Activated T-cell treated with anti-CD3 and anti-CD28 coated beads, Interleukin-2, amount 50 U/mL, for 1 hour (primary cell): ENCODE data around the gene VEZF1.
"Not testable (repeated sequence)": the region's sequence is repeated elsewhere in the genome, so short reads cannot be mapped to it uniquely, and the experiment has no call there.

Source experiments
- DNase-seq: peaks from one replicate; pipeline ENCODE4 v3.0.0-alpha.2; 2020

The VEZF1 gene

DNA sequence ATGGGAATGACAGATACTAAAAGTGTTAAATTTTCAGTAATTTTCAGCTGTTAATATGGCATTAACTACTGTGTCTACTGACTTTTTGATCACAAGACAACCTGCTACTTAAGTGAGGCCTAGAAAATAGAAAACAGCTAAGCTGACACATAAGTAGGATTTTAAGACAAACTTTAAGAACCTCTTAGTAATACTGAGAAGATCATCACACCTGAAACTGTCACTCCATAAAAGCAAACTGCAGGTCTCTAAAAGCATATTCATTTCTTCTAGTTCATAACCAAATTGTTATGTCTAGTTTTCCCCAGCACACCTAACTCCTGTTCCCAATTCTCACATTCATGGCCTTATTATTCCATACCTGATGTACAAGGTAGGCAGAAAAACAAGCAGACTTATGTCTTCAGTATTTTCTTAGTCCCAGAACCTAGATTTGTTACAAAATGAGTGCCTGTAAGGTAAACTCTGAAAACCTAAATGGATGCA, 11.0 kb upstream of the VEZF1 start:
- DNase-seq, result no peak

DNA sequence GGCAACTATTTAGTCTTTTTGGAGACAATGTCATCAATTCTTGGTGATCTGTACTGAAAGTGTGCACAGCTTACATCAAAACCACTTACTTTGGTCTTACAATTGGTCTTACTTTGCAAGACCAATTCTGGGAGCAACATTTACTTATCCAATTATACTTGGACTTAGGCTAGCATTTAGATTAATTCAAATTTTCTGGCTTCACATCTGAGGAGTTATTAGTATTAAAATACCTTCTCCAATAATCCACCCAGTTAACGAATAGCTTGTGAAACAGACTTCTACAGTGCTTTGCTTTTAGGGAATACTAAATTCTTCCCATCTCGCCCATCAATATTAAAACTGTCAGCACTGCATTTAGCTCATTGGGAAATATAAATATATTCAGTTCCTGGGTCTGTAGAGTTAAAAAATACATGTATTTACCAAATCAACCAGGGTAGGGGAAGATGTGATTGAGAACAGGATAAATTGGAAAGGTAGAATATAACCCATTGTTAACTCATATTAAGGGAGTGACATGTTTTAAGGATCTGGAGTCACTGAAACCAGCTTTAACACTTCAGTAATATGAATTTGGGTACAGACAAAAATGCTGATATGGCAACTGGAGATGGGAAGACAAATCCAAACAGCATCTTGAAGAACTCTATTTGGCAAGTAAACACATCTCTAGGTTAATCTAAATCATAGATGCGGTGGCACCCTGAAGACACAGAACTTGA, 9.2 kb upstream of the VEZF1 start:
- no peak for DNase-seq

DNA sequence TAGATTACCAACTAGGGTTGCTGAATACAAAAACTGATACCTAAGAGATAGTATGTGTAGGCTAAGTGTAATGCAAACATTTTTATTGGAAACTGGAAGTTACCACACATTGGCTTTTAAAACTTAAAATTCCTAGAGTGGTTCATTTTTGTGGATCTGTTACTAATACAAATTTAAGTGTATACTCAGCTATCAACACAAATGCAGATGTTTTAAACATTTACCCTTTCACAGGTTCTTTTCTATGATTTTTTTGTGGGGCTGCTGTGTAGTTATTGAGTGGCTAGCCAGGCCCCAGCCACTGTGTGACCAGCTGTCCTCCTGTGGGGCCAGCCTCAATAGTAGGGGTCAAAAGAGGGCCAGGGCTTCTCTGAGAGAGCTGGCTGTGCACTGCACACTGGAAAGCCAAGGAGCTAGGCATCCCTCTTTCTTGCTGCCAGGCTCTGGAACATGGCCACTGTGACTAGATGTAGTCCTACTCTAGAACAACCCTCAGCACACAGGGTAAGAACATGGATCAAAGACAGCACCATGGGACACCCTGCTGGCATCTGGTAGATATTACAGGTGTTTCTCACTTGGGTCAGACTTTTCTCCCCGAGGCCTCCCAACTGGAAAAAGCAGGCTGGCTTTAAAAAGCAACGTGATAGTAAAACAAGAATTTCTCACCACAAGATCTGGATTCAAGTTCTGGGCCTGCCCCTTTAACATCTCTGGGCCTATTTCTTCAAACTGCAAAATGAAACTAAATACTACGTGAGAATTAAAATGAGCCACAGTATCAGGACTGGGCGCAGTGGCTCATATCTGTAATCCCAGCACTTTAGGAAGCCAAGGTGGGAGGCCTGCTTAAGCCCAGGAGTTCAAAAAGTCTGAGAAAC, 7.3 kb upstream of the VEZF1 start:
- peak; percentile 53 for DNase-seq

DNA sequence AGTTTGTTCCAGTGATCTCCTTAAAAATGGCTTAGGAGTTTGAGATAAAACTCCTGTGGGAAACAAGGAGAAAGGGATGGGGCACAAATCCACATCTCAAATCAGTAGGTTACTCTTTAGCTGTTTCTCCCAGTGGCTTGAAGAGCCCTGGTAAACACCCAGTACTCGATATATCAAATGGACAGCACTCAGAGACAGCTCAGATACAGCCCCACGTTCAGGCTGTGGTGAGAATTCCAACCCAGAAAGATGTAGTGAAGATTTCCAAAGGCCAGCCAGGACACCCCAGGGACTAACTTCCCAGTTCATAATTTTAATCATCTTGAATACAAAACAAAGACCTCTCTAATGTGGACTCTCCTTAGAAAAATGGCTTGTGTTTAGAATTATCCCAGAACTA, 6.4 kb upstream of the VEZF1 start:
- no peak for DNase-seq

DNA sequence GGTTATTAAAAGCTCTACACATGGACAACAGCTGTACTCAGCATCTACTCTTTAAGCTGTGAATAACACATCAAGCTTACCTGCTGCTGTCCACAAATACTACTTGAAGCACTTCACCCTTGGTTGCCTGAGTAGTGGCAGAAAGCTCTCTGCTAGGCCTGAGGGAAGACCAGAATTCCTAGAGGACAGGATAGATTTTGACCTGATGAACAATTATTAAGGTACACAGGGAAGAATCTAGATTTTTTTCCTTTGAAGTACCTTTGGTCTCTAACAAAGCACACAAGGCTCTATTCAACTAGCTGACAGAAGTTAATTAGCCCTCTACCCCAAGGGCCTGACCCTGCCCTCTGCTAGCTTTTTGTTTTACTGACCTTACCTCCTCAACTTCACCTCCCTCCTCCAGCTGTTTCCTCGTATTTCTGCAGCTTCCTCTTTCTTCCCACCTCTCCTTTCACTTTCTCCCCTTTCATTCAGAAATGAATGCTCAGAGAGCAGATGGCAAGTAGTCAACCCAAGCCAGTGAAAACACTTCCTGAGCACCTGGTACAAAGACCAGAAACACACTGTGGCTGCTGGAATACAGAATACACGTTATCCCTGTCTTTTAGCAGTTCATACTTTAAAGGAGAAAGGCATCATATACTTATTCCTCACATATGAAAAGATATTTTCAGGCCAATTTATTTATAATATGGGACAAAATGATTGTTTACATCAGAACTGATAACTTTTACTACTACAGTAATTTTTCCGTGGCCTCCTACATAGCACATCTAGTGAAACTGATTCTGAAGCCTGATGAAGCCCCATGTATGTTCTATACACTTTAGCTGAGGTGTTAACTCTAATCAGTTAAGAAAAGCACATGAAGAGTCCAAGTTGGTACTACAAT, 5.7 kb upstream of the VEZF1 start:
- DNase-seq, result no peak

DNA sequence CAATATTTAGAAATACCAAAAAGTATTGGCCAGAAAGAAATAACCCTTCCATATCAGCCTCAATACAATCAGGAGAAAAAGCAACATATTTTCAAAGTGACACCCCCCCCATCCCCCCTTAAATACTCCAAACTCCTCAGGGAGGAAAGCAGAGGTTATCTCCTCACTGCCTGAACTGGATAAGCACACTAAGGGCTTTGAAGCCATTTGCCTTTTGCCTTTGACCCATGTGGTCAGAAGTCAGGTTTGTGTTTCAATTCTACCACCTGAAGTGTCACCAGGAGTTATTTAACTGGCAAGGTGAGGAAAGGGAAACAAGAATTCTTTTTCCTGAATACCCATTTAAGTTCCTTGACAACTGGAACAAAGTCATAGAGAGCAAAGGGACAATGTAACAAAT, 3.5 kb upstream of the VEZF1 start:
- DNase-seq, result no peak

DNA sequence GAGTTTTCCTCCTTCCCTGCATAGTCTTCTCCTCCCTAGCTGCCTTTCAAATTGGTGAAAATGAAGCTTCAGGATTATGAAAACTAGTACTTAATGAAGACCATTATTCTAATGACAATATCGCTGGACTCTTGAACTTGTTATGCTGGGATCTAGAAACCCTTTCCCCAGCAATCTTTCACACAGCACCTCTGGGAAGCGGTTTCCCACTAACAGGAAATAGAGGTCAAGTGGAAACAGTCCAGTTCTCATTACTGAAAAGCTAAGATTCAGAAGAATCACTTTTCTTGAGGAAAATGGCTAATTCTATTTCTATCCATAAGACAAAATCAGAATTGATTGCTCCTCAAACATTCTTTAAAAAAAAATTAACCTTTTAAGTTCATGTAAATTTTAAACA, 2.0 kb upstream of the VEZF1 start:
- DNase-seq, result no peak

DNA sequence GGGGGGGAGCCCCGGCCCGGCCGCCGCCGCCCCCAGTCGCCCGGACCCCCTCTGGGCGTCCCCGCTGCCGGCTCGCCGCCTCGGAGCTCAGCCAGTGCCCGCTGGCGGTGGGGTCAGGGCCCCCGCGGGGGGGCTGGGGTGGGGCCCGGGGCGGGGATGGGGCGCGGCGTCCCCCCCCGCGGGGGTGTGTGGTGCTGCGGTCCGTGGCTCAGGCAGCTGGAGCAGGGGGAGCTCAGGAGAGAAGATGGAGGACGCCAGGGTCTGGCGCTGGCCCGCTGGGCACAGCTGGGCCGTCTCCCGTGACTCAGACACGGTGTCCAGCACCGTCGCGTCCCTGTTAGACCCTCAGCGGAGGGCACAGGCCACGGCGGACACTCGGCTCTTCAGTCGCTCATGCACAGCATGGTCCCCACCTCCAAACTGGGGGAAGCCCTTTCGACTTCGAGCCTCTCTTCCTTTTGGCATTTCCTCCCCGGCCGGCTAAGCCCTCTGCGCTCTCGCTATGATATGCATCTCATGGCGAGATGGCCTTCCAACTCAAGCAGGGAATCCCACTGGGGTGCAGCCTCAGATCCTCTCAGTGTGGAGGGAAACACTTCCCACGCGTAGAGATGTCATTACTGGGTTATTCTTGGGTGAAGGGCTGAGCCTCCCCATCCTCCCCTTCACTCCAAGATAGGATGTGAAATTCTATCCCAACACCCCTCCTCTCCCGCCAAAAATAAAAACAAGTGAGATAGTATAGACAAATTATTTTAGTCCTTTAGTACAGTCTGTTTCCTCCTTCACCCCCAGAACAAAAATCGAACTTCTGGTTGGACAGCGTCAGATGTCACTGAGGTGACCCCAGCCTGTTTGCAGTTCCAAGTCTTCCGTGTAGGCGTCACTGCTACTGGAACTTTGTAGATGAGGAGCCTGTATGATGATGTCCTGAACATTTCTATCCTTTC, 522 bp upstream of the VEZF1 start:
- DNase-seq, result peak; percentile 87

DNA sequence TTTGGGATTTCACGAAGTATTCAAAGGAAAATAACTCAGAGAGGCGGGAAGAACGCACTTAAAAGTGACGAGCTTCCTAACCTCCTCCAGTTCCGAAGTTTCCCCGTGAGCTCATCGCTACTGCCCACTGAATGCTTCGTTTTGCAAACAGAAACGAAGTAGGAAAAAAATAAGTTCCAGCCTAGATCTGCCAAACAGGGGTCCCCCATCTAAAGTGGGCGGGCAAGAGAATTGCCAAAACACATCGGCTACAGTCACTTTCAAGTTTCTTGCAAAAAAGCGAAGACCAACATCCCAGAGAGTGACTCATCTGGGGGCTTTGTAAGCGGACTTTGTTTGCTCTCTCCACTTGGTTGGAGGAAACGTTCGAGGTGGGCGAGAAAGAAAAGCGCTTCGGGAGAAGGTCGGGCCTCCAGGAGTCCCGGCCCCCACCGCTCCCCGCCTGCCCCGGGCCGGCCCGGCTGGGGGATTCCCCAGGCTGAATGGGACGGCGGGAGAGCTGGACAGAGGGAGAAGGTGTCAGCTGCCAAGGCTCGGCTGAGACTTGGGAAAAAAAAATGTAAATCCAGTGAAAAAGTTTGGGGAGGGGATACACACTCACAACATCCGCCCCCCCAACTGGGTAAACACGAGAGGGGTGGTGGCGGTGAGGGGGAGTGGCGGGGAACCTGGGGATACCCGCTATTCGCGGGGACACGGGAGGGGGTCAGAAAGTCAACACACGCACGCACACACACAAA, 1.0 kb downstream of the VEZF1 start:
- DNase-seq, result peak; percentile 50

DNA sequence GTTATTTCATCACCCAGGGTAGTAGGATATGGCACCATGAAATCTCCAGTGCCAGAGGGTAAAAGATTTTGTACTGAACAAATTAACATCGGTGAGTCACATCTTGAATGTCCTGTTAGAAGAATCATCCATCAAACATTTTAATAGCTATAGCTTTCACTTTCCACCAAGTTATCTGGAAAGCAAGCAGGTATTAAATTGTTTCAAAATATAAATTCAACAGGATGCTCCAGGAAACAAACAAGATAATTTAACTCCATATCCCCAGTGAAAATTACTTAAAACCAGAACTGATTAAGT, 2.4 kb downstream of the VEZF1 start:
- DNase-seq, result no peak

DNA sequence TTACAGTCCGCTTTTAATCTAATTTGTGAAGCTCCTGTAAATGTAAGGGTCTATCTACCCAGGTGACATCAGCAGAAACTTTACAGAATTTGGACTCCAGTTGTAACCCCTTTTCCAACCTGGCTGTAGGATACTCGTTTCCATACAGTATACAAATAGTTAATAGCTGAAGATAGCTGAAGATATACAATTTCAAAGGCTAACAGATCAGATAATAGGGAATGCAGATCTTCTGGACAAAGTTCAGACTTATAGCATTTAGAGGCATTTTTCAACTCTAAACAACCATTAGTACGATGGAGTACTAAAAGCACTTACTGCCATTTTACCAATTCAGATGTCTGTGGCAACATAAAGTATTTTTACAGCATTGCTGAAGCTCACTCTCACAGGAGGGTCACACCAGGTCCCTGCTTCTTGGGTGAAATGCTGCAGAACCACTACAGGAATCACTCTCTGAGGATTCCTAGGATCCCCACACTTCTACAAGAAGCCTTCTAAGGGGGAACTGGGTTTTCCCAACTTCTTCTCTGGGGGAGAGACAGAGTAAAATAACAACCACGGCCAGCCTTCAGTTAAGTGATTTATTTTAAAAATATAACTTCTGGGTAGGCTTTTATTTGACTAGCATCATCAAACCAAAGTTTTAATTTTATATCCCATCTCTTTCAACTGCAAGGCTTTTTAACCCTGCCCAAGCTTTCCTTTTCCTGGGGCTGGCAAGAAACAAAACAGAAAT, 2.9 kb downstream of the VEZF1 start:
- DNase-seq, result no peak

DNA sequence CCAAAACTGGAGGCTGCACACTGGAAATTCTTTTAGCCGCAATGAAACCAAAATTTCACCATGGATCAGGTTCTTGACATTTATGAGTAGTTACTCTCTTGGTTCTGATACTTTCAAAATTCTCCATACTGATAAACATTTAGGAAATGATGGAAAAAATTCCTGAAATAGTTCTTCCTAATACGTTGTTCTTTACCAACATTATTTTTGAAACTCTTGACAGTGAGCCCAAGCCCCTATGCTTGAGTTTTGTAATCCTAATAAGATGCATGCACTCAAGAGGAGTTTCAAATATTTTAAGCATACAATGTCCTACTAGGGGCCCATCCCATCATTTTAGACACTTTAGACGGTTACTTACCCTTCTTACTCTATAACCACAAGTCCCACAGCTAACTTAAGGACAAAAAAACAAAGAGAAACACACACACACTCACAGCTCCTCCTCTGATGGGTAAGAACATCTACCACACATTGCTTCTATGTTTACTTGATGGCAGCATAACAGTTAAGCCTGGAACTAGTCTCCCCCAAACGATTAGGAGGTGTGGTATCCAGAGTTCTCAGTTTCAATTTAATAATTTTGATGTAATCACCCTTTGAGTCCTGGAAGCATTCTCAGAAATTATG, 3.7 kb downstream of the VEZF1 start:
- no peak for DNase-seq

DNA sequence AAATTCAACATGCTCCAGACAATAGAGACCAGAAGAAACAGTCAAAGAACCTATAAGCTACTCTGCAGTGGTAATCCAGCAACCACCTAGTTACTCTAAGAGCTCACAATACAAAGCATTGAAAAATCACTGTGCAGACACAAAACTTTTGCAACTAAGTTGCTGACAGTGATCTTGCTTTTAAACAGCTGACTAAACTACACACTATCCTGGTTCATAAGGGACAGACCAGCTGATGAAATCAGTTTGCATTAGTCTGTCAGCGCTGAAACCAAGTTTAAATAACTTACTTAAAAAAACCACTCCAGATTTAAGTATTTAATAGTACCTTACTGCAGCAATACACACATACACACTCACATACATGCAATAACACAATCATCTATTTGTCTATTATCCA, 4.6 kb downstream of the VEZF1 start:
- no peak for DNase-seq

DNA sequence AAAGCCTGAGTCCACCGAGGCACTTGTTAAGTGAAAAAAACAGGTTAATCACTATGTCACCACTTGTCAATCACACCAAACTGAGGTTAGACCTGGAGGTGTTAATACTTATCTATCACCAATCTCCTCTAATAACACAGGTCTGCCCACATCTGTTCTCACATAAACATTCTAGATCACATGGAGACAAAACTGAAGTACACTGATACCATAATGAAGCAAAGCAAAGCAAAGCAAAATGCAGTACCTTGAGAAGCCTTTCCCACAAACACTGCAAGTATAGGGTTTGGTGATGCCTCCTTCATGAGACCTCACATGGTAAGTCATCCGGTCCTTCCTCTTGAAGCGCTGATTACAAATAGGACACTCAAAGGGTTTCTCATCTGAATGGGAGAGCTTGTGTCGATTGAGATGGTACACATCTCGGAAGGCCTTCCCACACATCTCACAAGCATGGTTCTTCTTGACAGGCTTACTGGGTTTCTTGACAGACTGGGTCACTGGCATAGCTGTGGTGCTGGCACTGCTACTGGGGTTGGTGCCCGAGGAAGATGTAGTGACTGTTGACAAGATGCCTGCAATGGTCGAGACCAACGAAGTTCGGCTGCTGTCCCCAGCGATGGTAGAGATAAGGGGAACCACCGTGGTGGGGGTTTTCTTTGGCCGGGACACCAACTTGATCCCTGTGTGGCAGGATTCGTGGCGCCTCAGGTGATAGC, 5.4 kb downstream of the VEZF1 start:
- no peak for DNase-seq

DNA sequence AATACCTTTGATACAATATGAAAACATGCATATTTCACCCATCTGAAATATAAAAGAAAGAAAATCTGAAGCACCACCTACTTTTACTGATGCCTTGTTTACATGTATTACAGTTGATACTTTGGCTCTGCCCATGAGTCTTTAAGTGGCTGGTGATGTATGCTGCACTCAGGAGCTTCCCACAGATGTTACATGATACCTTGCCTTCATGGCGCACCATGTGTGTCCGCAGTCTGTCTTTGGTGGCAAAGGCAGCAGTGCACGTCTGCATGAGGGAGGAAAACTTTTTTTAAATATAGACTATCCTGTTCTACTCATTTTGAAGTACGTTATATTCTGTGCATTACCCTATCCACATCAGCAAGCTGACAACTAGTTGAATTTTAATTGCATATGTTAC, 7.5 kb downstream of the VEZF1 start:
- DNase-seq, result no peak

DNA sequence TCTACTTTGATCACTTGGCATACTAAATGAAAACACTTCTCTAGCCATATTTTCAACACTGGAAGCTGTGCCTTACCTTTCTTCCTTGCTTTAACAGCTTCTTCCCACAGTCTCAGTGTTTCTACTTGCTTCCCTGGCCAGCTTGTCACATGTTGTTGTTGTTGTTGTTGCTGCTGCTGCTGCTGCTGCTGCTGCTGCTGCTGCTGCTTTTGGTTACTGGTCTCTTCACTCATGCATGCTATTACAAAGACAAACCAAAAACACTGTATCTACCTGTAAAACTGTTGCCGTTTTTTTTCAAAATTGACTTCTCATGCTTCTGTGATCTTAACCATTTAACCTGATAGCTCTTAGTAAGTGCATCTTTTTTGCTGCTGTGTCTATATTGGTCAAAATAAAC, 9.0 kb downstream of the VEZF1 start:
- no peak for DNase-seq

DNA sequence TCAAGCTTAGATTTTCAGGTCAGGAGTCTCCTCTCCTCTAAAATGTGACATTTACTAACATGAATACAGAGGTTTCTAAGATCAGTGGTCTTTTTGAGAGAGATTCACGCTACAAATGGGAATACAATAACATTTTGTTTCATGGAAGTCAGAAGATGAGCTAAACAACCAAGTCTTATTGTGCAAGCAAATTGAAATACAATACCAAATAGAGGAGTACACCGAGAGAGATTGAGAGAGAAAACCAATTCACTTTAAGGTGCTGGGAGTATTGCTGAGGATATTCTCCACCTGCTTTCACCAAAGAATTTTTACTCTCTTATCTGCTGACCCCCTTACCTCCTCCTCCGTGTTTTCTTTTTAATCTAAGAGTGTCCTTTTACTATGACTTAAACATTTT, 11.5 kb downstream of the VEZF1 start:
- no peak for DNase-seq

DNA sequence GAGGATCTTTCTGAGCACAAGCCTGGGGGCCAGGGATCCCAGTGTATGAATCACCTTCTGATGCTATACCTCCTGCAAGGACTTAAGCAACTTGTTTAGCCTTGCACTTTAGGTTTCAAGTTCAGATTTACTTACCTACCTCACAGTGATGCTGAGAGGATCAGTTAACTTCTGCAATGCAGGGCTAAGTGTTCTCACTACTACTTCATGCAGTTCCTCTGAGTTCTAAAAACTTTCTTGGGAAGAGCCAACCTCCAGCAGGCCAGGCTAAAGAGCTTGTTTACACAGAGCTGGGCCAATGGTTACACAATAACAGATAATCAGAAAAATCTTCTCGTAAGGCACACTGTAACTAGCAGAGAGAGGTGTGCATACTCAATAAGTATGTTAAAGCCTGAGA, 13.0 kb downstream of the VEZF1 start:
- DNase-seq, result no peak

DNA sequence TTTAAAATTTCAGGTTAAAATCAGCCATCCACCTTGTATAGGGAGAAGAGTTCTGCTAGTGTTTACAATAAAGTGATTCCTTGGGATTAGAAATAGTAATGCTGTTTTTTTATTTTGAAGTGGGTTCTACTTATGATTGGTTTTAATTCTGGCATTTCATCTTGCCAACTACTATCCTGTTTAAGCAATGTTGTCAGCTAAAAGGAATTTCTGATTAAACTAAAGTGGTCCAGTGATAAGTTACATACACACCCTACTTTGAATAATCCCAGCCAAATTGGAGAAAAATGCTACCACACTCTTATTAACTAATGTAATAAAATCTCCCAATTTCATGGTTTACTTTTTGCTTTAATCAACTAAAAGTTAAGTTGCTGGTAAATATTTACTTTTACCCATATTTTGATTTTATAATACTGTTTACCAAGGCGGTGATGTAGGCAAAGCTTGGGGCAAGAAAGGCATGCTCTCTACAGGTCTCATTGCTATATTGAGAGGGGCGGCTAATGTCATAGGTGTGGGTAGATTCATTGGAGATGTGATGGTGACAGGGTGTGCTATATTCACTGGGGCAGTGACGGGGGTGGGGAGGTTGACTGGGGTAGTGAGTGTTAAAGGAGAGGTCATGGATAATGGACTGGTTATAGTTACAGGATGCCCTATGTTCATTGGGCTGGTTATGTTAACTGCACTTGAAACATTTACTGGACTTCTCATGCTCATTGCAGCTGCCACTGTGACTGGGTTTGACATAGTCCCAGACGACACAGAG, 13.8 kb downstream of the VEZF1 start:
- not testable (repeated sequence) for DNase-seq
